Suppressor macrophage treated with lipopolysaccharide for 4 hours (primary cell): ENCODE measurements around the gene HSFX1.

Experiments
- DNase-seq: peaks from one replicate; pipeline ENCODE4 v3.0.0-alpha.2; 2020

HSFX1 gene

GRCh38 chrX:149807747-149808458, 34.0 kb downstream of the HSFX1 start:
- DNase-seq: no peak

GRCh38 chrX:149818652-149819051, 44.8 kb downstream of the HSFX1 start:
- DNase-seq: no peak

GRCh38 chrX:149819371-149819770, 45.5 kb downstream of the HSFX1 start:
- no peak for DNase-seq

GRCh38 chrX:149825424-149825823, 51.6 kb downstream of the HSFX1 start:
- DNase-seq: peak; percentile 7
